Lung (tissue), 12 donors: ENCODE measurements around the gene CES3. TPM values are rescaled to one million over a fixed set of nuclear protein-coding genes. Genes with fewer than 3 reads are reported as not detected.
"Not testable (repeated sequence)": the region's sequence is repeated elsewhere in the genome, so short reads cannot be mapped to it uniquely, and the experiment has no call there.

Experiments
- ATAC-seq: fragments of 200-7000 bp; cut with Tn5 transposase; one replicate; pipeline ENCODE4 v1.9.1; 2020; ENCODE audit warnings: moderate number of reproducible peaks; ENCODE audit not compliant: insufficient read depth, low FRiP score
- DNase-seq, 3 donors: peaks; one replicate each; pipeline ENCODE4 v3.0.0-alpha.2; 2013 to 2017
- H3K27ac ChIP-seq, 2 donors: one replicate each; pipeline ENCODE4 v1.5.1; 2013; ENCODE audit warnings: mild to moderate bottlenecking in 2 of 2, moderate library complexity in 2 of 2, control low read depth in 1 of 2, inconsistent platforms in 1 of 2, low read depth in 1 of 2, low read length in 1 of 2
- H3K27me3 ChIP-seq, 3 donors: one replicate each; pipeline ENCODE4 v1.5.1; 2013; ENCODE audit warnings: low read length in 2 of 3; ENCODE audit not compliant: control insufficient read depth in 3 of 3, insufficient read depth in 3 of 3
- H3K36me3 ChIP-seq, 4 donors: one replicate each; pipeline ENCODE4 v1.5.1; 2013; ENCODE audit warnings: low read length in 4 of 4, mild to moderate bottlenecking in 1 of 4, moderate library complexity in 1 of 4; ENCODE audit not compliant: control insufficient read depth in 4 of 4, insufficient read depth in 4 of 4
- H3K4me1 ChIP-seq, 5 donors: one replicate each; pipeline ENCODE4 v1.5.1; 2013; ENCODE audit warnings: low read length in 5 of 5, mild to moderate bottlenecking in 2 of 5, moderate library complexity in 1 of 5; ENCODE audit not compliant: control insufficient read depth in 5 of 5, insufficient read depth in 5 of 5
- H3K4me3 ChIP-seq: one replicate; pipeline ENCODE4 v1.5.1; 2013; ENCODE audit warnings: mild to moderate bottlenecking, control low read depth, moderate library complexity
- H3K9ac ChIP-seq, 2 donors: one replicate each; pipeline ENCODE4 v1.5.1; 2013; ENCODE audit warnings: low read length in 2 of 2, control low read depth in 1 of 2; ENCODE audit not compliant: insufficient read depth in 1 of 2
- H3K9me3 ChIP-seq, 4 donors: one replicate each; pipeline ENCODE4 v1.5.1; 2013; ENCODE audit warnings: low read length in 3 of 4, mild to moderate bottlenecking in 1 of 4, moderate library complexity in 1 of 4; ENCODE audit not compliant: control insufficient read depth in 4 of 4, insufficient read depth in 3 of 4
- WGBS, 2 donors: extraction: QIAGEN DNeasy Blood & Tissue Kit; methylation state at CpG; one replicate each; pipeline ENCODE4 v1.1.7; 2013; 5-methylcytosine and 5-hydroxymethylcytosine counted together
- polyA plus RNA-seq, 2 donors: library from polyadenylated mRNA; stranded (reverse); fragments of 200-250 nt; gene quantifications; one replicate each; pipeline ENCODE4 v1.2.1, GENCODE V29; 2013
- total RNA-seq, 2 donors: library from RNA; depleted of rRNA in 1 of 2; stranded (reverse); fragments of >200 nt in 1 of 2; gene quantifications; one replicate each; pipeline ENCODE4 v1.2.1, GENCODE V29; 2014 to 2021
- TF ChIP-seq, protein P1 (sequence below): IDR thresholded peaks from 2 replicates; pipeline ENCODE4 v1.5.1; 2012; ENCODE audit warnings: mild to moderate bottlenecking; ENCODE audit errors: control extremely low read depth, extremely low read depth
- donor health status: control.
- donor health status: control.
- donor health status: Bipolar disorder and iron deficiency.
- donor health status: healthy.
- donor health status: DM: yes; HTN: yes; CAD: no.

Gene CES3
- total and polyA plus RNA-seq, 4 donors: 0.57 to 2.6 (median 0.91) TPM

DNA sequence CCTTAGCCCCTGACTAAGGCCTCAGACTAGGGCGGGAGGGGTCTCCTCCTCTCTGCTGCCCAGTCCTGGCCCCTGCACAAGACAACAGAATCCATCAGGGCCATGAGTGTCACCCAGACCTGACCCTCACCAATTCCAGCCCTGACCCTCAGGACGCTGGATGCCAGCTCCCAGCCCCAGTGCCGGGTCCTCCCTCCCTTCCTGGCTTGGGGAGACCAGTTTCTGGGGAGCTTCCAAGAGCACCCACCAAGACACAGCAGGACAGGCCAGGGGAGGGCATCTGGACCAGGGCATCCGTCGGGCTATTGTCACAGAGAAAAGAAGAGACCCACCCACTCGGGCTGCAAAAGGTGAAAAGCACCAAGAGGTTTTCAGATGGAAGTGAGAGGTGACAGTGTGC, 12.7 kb downstream of the CES3 start:
- ATAC-seq: no peak
- Histone ChIP-seq H3K9me3 (no peaks in the 10 kb centered on the region), H3K4me3 (no peak overlapping the region), H3K4me1 (no peaks in the 10 kb centered on the region), H3K9ac (no peak overlapping the region), H3K36me3 (no peaks in the 10 kb centered on the region), H3K27ac (no peak overlapping the region), H3K27me3 (no peaks in the 10 kb centered on the region)
- no peak for DNase-seq
- 89 to 93% methylated on average over 5 to 6 of the region's 6 CpGs for WGBS, 2 donors
- TF ChIP-seq, protein P1, sequence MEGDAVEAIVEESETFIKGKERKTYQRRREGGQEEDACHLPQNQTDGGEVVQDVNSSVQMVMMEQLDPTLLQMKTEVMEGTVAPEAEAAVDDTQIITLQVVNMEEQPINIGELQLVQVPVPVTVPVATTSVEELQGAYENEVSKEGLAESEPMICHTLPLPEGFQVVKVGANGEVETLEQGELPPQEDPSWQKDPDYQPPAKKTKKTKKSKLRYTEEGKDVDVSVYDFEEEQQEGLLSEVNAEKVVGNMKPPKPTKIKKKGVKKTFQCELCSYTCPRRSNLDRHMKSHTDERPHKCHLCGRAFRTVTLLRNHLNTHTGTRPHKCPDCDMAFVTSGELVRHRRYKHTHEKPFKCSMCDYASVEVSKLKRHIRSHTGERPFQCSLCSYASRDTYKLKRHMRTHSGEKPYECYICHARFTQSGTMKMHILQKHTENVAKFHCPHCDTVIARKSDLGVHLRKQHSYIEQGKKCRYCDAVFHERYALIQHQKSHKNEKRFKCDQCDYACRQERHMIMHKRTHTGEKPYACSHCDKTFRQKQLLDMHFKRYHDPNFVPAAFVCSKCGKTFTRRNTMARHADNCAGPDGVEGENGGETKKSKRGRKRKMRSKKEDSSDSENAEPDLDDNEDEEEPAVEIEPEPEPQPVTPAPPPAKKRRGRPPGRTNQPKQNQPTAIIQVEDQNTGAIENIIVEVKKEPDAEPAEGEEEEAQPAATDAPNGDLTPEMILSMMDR: no peak

DNA sequence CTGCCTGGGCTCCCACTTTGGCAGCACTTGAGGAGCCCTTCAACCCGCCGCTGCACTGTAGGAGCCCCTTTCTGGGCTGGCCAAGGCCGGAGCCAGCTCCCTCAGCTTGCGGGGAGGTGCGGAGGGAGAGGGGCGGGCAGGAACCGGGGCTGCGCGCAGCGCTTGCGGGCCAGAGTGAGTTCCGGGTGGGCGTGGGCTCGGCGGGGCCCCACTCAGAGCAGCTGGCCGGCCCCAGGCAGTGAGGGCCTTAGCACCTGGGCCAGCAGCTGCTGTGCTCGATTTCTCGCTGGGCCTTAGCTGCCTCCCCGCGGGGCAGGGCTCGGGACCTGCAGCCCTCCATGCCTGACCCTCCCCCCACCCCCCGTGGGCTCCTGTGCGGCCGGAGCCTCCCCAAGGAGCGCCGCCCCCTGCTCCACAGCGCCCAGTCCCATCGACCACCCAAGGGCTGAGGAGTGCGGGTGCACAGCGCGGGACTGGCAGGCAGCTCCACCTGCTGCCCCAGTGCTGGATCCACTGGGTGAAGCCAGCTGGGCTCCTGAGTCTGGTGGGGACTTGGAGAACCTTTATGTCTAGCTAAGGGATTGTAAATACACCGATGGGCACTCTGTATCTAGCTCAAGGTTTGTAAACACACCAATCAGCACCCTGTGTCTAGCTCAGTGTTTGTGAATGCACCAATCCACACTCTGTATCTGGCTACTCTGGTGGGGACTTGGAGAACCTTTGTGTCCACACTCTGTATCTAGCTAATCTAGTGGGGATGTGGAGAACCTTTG, 13.3 kb downstream of the CES3 start:
- WGBS, 2 donors: 89 to 93% methylated on average over 30 to 32 of the region's 32 CpGs
- H3K27ac ChIP-seq, H3K4me1 ChIP-seq, DNase-seq, H3K9me3 ChIP-seq, H3K4me3 ChIP-seq, H3K36me3 ChIP-seq, ATAC-seq, H3K27me3 ChIP-seq, H3K9ac ChIP-seq: not testable (repeated sequence)

DNA sequence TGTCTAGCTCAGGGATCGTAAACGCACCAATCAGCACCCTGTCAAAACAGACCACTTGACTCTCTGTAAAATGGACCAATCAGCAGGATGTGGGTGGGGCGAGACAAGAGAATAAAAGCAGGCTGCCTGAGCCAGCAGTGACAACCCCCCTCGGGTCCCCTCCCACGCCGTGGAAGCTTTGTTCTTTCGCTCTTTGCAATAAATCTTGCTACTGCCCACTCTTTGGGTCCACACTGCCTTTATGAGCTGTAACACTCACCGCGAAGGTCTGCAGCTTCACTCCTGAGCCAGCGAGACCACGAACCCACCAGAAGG, 13.8 kb downstream of the CES3 start:
- not testable (repeated sequence) for H3K4me1 ChIP-seq, H3K4me3 ChIP-seq, H3K27me3 ChIP-seq, H3K9ac ChIP-seq, H3K36me3 ChIP-seq, ATAC-seq, DNase-seq, H3K9me3 ChIP-seq, H3K27ac ChIP-seq
- WGBS, 2 donors: 53 to 60% methylated on average over 8 to 11 of the region's 11 CpGs

DNA sequence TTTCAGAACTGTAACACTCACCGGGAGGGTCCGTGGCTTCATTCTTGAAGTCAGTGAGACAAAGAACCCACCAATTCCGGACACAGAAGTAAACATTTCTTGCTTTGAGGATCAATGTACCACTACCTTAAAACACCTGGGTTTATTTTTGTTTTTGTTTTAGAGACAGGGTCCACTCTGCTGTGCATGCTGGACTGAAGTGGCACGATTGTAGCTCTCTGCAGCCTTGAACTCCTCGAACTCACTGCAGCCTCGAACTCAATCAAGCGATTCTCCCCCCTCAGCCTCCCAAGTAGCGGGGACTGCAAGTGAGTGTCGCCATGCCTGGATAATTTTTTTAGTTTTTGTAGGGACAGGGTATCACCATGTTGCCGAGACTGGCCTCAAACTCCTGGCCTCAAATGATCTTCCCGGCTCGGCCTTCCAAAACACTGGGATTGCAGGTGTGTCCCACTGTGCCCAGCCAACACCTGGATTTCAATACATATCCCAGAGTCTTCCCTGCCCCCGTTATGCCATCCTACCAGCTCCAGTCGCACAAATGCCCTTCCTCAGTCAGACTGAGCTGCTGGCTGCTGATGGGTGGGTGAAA, 14.3 kb downstream of the CES3 start:
- no peaks in the 10 kb centered on the region for H3K36me3 ChIP-seq
- TF ChIP-seq, protein P1: no peak
- no peak overlapping the region for H3K27ac ChIP-seq
- H3K9ac ChIP-seq: no peak overlapping the region
- WGBS, 2 donors: 81 to 84% methylated on average over 14 of the region's 14 CpGs
- no peak for DNase-seq
- no peak for ATAC-seq
- H3K4me3 ChIP-seq: no peak overlapping the region
- no peaks in the 10 kb centered on the region for H3K27me3 ChIP-seq
- H3K9me3 ChIP-seq: no peaks in the 10 kb centered on the region
- peaks cover 0 to 5% (median 0%) of the 10 kb centered on the region in 5 donors for H3K4me1 ChIP-seq
